ENCODE data around the gene PCSK9.

GRCh38 chr1:54994355-54994990 lies 44.9 kb upstream of the PCSK9 start:
- TF ChIP-seq CTCF (conservative IDR thresholded peaks at IDR 0.05 in 1 of 2, IDR thresholded peaks at IDR 0.05 in 1 of 2; ENCODE audit: extremely low read depth in 1 of 2, insufficient read depth in 1 of 2, low read depth in 1 of 2, low read length in 2 of 2) (no peak), EZH2 (IDR thresholded peaks at IDR 0.05; ENCODE audit: borderline replicate concordance, low read length) (no peak)
